Measurements from ENCODE around the gene PHLDB3. TPM values are rescaled to one million over a fixed set of nuclear protein-coding genes. Genes with fewer than 3 reads are reported as not detected.

Gene PHLDB3
- total RNA-seq, 1 donor from 2014 or later, result 13.4 TPM

GRCh38 chr19:43464134-43464775 lies 40.3 kb downstream of the PHLDB3 start:
- H3K4me2 ChIP-seq (ENCODE audit: low read length), result peak overlapping the region; percentile 86
- H3K36me3 Mint-ChIP-seq (ENCODE audit: low read depth, unreplicated experiment), result peaks cover 2% of the 10 kb centered on the region
- peaks cover 19% of the 10 kb centered on the region for H3K4me1 ChIP-seq (ENCODE audit: insufficient read depth, low read length)
- H3K27me3 Mint-ChIP-seq (ENCODE audit: low read depth, unreplicated experiment), result peaks cover 36% of the 10 kb centered on the region
- H3K4me3 ChIP-seq (ENCODE audit: insufficient read depth, low read depth, low read length), result peak overlapping the region; percentile 62
- H3K79me2 ChIP-seq (ENCODE audit: insufficient read depth, low read length), result no peaks in the 10 kb centered on the region
- H2AFZ ChIP-seq (ENCODE audit: low read depth, low read length), result peak overlapping the region; percentile 98
- no peaks in the 10 kb centered on the region for H3K9me3 Mint-ChIP-seq (ENCODE audit: unreplicated experiment)
- no peak overlapping the region for H3K27ac ChIP-seq (ENCODE audit: low read depth, low read length)
- DNase-seq (ENCODE audit: low read depth) (no peak), FAIRE-seq (no peak)
- no peaks in the 10 kb centered on the region for H4K20me1 ChIP-seq (ENCODE audit: insufficient read depth, low read length)
- no peak overlapping the region for H3K27ac Mint-ChIP-seq (ENCODE audit: unreplicated experiment)
- no peak for TF ChIP-seq CTCF (IDR thresholded peaks at IDR 0.05; ENCODE audit: insufficient read depth, low read depth, low read length)
- no peak for TF ChIP-seq EZH2 (IDR thresholded peaks at IDR 0.05; ENCODE audit: insufficient read depth, low read length)
- H3K27me3 ChIP-seq (ENCODE audit: insufficient read depth, low read length), result peaks cover 7% of the 10 kb centered on the region
- no peaks in the 10 kb centered on the region for H3K4me1 Mint-ChIP-seq (ENCODE audit: low read depth, unreplicated experiment)
- H3K9me3 ChIP-seq (ENCODE audit: insufficient read depth, low read depth, low read length), result peaks cover 6% of the 10 kb centered on the region
- peak overlapping the region; percentile 32 for H3K9ac ChIP-seq (ENCODE audit: low read length)
- peak overlapping the region; percentile 93 for H3K4me3 Mint-ChIP-seq (ENCODE audit: unreplicated experiment)
- H3K36me3 ChIP-seq (ENCODE audit: insufficient read depth, low read length), result no peaks in the 10 kb centered on the region

- H3K79me2 ChIP-seq (ENCODE audit: insufficient read depth, low read length), result no peaks in the 10 kb centered on the region
- H3K4me1 Mint-ChIP-seq (ENCODE audit: low read depth, unreplicated experiment), result no peaks in the 10 kb centered on the region
- H3K36me3 ChIP-seq (ENCODE audit: insufficient read depth, low read length), result no peaks in the 10 kb centered on the region
- H3K36me3 Mint-ChIP-seq (ENCODE audit: low read depth, unreplicated experiment), result peaks cover 2% of the 10 kb centered on the region
- H3K4me2 ChIP-seq (ENCODE audit: low read length), result peak overlapping the region; percentile 86
- H4K20me1 ChIP-seq (ENCODE audit: insufficient read depth, low read length), result no peaks in the 10 kb centered on the region
- peaks cover 7% of the 10 kb centered on the region for H3K27me3 ChIP-seq (ENCODE audit: insufficient read depth, low read length)
- H3K4me1 ChIP-seq (ENCODE audit: insufficient read depth, low read length), result peaks cover 18% of the 10 kb centered on the region
- peak overlapping the region; percentile 98 for H2AFZ ChIP-seq (ENCODE audit: low read depth, low read length)
- peak overlapping the region; percentile 93 for H3K4me3 Mint-ChIP-seq (ENCODE audit: unreplicated experiment)
- no peak for TF ChIP-seq CTCF (IDR thresholded peaks at IDR 0.05; ENCODE audit: insufficient read depth, low read depth, low read length)
- TF ChIP-seq EZH2 (IDR thresholded peaks at IDR 0.05; ENCODE audit: insufficient read depth, low read length), result no peak
- H3K9me3 Mint-ChIP-seq (ENCODE audit: unreplicated experiment), result no peaks in the 10 kb centered on the region
- peaks cover 36% of the 10 kb centered on the region for H3K27me3 Mint-ChIP-seq (ENCODE audit: low read depth, unreplicated experiment)
- H3K4me3 ChIP-seq (ENCODE audit: insufficient read depth, low read depth, low read length), result peak overlapping the region; percentile 62
- H3K9me3 ChIP-seq (ENCODE audit: insufficient read depth, low read depth, low read length), result peaks cover 6% of the 10 kb centered on the region
- H3K9ac ChIP-seq (ENCODE audit: low read length), result peak overlapping the region; percentile 32
- peak overlapping the region; percentile 78 for H3K27ac Mint-ChIP-seq (ENCODE audit: unreplicated experiment)
- DNase-seq (ENCODE audit: low read depth) (peak; percentile 62), FAIRE-seq (no peak)
- no peak overlapping the region for H3K27ac ChIP-seq (ENCODE audit: low read depth, low read length)
Observed at GRCh38 chr19:43463381-43464133, 41.0 kb downstream of the PHLDB3 start.

Data from astrocyte (in vitro differentiated cells and primary cell).